ENCODE results near the gene ZNF407.

ZNF407 gene

DNA sequence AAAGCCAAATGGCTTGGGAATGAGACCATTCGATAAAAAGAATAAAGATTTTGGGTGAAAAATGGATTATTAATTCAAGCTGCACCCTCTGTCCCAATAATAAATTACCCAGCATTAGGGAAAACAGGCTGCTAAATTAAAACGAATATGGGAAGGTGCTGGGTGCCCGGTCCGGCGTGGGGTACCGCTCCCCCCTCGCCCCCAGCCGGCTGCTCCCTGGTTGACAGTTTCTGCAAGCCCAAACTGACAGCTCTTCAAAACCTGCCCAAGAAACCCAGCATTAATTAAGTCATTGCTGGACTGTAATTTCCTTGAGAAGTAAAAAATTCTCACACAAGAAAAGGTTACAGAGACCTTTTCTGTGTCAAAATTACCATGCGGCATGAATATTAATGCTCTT, 512.6 kb downstream of the ZNF407 start:
- DNase-seq = no peak

DNA sequence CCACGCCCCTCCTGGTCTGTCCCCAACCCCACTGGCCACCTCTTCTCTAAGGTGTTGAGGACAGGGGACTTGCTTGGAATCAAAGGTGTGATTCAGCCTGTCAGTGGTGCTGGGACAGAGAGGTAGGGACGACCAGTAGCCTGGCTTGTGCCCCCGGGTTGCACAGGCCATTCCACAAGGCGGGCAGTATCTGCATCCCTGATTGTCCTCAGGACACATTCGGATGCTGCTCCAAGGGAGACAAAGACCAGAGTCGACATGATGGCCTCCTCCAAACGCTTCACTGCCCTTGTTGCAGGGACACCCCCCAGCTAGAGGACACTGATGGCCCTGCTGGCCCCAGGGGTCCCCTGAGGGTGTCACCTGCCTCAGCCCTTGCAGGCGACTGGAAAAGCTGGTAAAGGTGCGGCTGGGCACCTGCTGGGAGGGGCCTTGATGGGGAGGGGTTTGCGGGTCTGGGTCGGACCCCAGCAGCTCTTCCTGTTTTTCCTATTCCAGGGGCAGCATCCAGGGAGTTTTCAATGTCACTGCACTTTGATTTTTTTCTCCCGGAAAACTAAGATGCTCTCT, 513.3 kb downstream of the ZNF407 start:
- DNase-seq = no peak

DNA sequence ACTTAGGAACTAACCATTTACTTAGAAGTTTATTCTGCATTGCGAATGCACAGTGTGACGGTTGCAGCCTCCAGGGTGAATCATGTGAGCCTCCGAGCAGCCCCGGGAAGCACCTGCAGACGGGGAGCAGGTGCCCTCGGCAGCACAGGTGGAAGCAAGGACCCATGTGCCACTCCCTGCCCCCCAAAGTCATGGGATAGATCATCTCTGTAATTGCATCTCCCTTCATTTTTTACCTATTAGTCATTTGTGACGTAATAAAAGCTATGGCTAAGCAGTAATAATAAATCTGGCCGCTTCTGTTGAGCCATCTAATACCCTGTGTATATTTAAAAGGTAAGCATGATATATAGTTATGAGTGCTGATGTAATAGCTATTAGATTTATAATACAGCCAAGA, 514.1 kb downstream of the ZNF407 start:
- peak; percentile 7 for DNase-seq

- no peak for DNase-seq
These were observed 514.8 kb downstream of the ZNF407 start for GRCh38 chr18:75112186-75113096.

DNA sequence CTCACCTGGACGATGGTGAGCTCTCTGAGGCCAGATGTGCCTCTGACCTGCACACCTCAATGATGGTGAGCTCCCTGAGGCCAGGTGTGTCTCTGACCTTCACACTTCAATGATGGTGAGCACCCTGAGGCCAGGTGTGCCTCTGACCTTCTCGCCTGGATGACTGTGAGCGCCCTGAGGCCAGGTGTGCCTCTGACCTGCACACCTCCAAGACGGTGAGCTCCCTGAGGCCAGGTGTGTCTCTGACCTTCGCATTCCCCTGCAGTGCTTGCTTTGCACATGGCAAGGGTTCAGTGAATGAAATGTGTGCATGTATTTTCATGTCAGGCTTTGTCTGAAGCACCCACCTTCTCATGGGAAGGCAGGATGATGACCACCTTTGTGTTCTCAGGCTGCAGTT, 515.8 kb downstream of the ZNF407 start:
- DNase-seq = no peak

DNA sequence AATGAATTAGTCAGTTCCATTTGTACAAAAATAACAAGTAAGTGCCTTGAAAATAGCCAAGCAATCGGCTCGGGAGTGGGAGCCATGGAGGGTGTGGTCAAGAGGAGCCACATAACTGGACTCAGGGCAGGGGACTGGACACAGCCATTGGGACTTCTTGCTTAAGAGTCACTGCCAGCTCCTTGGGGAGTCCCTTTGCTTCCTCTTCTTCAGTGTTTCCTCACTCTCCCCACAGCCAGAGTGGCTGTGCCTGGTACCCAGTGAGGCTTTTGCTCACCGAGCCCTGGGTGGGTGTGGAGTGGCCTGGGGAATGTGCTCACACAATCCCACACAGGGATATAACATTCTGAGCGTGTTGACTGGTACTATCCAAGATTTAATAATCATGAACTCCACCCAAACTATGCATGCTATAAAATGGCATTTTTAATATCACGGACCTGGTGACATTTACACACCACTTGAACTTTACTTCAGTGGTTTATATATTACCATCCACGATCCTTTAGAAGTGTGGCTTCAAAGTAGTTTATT, 516.6 kb downstream of the ZNF407 start:
- DNase-seq = no peak

Measured in NCI-H1105 (cell line).